Measurements from ENCODE around the gene TCIRG1. TPM values are rescaled to one million over a fixed set of nuclear protein-coding genes. Genes with fewer than 3 reads are reported as not detected.

TCIRG1 gene
- total and polyA plus RNA-seq, 2 of the 13 experiments (the other 11 are each of a cell fraction or from before 2014, with no cell fraction given): 48.0 to 69.6 TPM

DNA sequence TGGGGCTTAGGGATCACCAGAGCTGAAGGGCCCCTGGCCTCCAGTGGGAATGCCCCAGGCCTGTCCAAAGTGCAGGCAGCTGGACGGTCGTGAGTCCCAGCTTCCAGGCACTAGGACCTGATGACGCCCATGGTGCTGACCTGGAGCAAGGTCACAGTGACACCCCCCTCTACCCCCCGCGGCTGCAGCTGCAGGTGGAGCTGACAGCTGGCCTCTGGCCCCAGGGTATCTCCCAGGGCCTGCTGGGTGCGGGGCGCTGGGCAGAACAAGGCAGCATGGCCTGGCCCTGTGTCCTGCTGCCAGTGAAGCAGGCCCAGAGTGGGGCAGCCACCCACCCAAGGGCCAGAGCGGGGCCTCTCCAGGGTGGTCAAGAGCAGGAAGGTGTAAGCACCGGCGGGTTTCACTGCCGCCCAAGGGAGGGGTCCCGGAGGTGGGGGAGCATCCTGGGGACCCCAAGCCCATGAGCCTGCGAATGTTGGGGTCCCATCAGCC is 553 bp upstream of the TCIRG1 start (continued):
- TF ChIP-seq, protein P1, sequence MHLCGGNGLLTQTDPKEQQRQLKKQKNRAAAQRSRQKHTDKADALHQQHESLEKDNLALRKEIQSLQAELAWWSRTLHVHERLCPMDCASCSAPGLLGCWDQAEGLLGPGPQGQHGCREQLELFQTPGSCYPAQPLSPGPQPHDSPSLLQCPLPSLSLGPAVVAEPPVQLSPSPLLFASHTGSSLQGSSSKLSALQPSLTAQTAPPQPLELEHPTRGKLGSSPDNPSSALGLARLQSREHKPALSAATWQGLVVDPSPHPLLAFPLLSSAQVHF (CRISPR knock-in tag; IDR thresholded peaks at IDR 0.05): peak; percentile 89; the same call in 1 of the 2 replicates
- TF ChIP-seq ZNF501 (CRISPR knock-in tag; IDR thresholded peaks at IDR 0.05) (peak; percentile 92), ZNF367 (CRISPR knock-in tag; IDR thresholded peaks at IDR 0.05; ENCODE audit: borderline replicate concordance) (no peak), ZNF17 (CRISPR knock-in tag; IDR thresholded peaks at IDR 0.05) (no peak), CHD2 (IDR thresholded peaks at IDR 0.05; ENCODE audit: low read depth, low read length) (peak; percentile 33; the same call in 1 of the 2 replicates), STAG1 (CRISPR knock-in tag; IDR thresholded peaks at IDR 0.05) (peak; percentile 38), TBX2 (CRISPR knock-in tag; IDR thresholded peaks at IDR 0.05; ENCODE audit: borderline replicate concordance) (peak; percentile 97), PLRG1 (conservative IDR thresholded peaks at IDR 0.05) (no peak), HOXA9 (CRISPR knock-in tag; IDR thresholded peaks at IDR 0.05; ENCODE audit: borderline replicate concordance) (peak; percentile 79), ZNF775 (CRISPR knock-in tag; IDR thresholded peaks at IDR 0.05; ENCODE audit: borderline replicate concordance) (no peak), MAF1 (CRISPR knock-in tag; IDR thresholded peaks at IDR 0.05; ENCODE audit: borderline replicate concordance) (0 out of 2 replicates have a peak, but pooled peaks have one; percentile 60), KAT7 (CRISPR knock-in tag; IDR thresholded peaks at IDR 0.05; ENCODE audit: borderline replicate concordance) (no peak), SIX1 (CRISPR knock-in tag; IDR thresholded peaks at IDR 0.05; ENCODE audit: borderline replicate concordance) (peak; percentile 20; the same call in 1 of the 2 replicates), ZC3H13 (CRISPR knock-in tag; IDR thresholded peaks at IDR 0.05) (peak; percentile 95), ASH2L (IDR thresholded peaks at IDR 0.05; ENCODE audit: insufficient read length, low read depth, low read length) (peak; percentile 59)
- TF ChIP-seq, protein P2, sequence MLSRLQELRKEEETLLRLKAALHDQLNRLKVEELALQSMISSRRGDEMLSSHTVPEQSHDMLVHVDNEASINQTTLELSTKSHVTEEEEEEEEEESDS (CRISPR knock-in tag; IDR thresholded peaks at IDR 0.05; ENCODE audit: borderline replicate concordance): no peak
- TF ChIP-seq, protein P3, sequence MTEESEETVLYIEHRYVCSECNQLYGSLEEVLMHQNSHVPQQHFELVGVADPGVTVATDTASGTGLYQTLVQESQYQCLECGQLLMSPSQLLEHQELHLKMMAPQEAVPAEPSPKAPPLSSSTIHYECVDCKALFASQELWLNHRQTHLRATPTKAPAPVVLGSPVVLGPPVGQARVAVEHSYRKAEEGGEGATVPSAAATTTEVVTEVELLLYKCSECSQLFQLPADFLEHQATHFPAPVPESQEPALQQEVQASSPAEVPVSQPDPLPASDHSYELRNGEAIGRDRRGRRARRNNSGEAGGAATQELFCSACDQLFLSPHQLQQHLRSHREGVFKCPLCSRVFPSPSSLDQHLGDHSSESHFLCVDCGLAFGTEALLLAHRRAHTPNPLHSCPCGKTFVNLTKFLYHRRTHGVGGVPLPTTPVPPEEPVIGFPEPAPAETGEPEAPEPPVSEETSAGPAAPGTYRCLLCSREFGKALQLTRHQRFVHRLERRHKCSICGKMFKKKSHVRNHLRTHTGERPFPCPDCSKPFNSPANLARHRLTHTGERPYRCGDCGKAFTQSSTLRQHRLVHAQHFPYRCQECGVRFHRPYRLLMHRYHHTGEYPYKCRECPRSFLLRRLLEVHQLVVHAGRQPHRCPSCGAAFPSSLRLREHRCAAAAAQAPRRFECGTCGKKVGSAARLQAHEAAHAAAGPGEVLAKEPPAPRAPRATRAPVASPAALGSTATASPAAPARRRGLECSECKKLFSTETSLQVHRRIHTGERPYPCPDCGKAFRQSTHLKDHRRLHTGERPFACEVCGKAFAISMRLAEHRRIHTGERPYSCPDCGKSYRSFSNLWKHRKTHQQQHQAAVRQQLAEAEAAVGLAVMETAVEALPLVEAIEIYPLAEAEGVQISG (CRISPR knock-in tag; IDR thresholded peaks at IDR 0.05): peak; percentile 88
- TF ChIP-seq, protein P4, sequence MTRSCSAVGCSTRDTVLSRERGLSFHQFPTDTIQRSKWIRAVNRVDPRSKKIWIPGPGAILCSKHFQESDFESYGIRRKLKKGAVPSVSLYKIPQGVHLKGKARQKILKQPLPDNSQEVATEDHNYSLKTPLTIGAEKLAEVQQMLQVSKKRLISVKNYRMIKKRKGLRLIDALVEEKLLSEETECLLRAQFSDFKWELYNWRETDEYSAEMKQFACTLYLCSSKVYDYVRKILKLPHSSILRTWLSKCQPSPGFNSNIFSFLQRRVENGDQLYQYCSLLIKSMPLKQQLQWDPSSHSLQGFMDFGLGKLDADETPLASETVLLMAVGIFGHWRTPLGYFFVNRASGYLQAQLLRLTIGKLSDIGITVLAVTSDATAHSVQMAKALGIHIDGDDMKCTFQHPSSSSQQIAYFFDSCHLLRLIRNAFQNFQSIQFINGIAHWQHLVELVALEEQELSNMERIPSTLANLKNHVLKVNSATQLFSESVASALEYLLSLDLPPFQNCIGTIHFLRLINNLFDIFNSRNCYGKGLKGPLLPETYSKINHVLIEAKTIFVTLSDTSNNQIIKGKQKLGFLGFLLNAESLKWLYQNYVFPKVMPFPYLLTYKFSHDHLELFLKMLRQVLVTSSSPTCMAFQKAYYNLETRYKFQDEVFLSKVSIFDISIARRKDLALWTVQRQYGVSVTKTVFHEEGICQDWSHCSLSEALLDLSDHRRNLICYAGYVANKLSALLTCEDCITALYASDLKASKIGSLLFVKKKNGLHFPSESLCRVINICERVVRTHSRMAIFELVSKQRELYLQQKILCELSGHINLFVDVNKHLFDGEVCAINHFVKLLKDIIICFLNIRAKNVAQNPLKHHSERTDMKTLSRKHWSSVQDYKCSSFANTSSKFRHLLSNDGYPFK (CRISPR knock-in tag; IDR thresholded peaks at IDR 0.05; ENCODE audit: borderline replicate concordance): peak; percentile 67; the same call in 1 of the 2 replicates
- TF ChIP-seq, protein P5, sequence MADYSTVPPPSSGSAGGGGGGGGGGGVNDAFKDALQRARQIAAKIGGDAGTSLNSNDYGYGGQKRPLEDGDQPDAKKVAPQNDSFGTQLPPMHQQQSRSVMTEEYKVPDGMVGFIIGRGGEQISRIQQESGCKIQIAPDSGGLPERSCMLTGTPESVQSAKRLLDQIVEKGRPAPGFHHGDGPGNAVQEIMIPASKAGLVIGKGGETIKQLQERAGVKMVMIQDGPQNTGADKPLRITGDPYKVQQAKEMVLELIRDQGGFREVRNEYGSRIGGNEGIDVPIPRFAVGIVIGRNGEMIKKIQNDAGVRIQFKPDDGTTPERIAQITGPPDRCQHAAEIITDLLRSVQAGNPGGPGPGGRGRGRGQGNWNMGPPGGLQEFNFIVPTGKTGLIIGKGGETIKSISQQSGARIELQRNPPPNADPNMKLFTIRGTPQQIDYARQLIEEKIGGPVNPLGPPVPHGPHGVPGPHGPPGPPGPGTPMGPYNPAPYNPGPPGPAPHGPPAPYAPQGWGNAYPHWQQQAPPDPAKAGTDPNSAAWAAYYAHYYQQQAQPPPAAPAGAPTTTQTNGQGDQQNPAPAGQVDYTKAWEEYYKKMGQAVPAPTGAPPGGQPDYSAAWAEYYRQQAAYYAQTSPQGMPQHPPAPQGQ (CRISPR knock-in tag; IDR thresholded peaks at IDR 0.05; ENCODE audit: borderline replicate concordance): no peak; the same call in 1 of the 2 replicates

Data from HepG2 (cell line).